Activated gamma-delta T cell treated with Interleukin-2 at 50 U/mL for 16 hours (primary cell): ENCODE data around the gene CACNA1C.

Source experiments
- DNase-seq: peaks from one replicate; pipeline ENCODE4 v3.0.0-alpha.2; 2020

Gene CACNA1C

GRCh38 chr12:2301531-2302461 is 249.0 kb downstream of the CACNA1C start:
- no peak for DNase-seq

DNA sequence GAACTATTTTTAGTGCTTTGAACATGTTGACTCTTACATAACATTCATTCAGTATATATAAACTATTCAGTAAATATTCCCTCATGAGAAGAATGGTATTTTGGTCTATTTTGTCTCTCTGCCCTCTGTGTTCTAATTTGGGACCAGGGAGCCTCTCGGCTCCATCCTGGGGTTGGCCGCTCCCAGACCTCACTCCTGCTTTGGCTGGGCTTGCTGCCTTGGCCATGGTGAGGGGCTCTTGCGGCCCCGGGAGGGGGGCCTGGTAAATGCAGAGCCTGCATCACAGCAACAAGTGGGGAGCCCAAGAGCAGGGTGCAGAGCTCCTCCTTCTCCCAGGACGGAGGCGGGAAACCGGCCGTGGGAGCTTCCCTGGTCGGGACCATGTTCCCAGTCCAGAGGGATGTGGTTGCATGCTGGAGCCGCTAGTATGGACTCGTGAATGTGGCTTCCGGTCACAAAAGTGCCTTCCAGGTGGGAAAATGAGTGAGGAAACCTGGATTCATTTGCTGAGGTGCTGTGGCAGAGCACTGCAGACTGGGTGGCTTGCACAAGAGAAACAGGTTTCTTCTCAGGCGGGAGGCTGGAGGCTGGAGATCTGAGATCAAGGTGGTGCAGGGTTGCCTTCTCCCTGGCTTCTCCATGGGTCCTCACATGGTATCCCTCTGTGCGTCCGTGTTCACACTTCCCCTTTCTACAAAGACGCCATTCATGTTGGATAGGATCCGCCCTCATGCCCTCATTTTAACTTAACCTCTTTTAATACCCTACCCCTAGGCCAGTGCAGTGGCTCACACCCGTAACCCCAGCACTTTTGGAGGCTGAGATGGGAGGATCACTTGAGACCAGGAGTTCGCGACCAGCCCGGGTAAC is 250.2 kb downstream of the CACNA1C start:
- DNase-seq: no peak

DNA sequence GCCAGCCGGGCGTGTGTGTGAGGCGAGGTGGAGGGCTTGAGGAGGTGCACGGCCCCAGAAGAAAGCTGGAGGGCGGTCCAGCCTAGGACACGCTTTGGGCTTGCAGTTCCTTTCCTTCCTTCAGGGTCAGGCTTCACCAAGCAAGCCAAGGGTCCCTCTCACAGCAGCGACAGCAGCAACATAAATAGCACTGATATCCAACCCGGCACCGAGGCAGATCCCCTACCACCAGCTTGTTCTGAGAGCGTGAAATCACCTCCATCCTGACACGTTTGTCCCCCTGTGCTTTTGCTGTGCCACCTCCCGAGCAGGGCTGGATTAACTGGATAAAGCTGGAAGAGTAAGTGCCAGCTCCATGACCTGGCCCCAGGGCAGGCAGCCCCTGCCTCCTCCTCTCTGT is 251.4 kb downstream of the CACNA1C start:
- DNase-seq: no peak

- no peak for DNase-seq
These were observed 253.2 kb downstream of the CACNA1C start for GRCh38 chr12:2306012-2306411.

GRCh38 chr12:2306735-2307134 is 253.9 kb downstream of the CACNA1C start:
- no peak for DNase-seq

GRCh38 chr12:2307550-2307949 is 254.8 kb downstream of the CACNA1C start:
- DNase-seq: no peak

DNA sequence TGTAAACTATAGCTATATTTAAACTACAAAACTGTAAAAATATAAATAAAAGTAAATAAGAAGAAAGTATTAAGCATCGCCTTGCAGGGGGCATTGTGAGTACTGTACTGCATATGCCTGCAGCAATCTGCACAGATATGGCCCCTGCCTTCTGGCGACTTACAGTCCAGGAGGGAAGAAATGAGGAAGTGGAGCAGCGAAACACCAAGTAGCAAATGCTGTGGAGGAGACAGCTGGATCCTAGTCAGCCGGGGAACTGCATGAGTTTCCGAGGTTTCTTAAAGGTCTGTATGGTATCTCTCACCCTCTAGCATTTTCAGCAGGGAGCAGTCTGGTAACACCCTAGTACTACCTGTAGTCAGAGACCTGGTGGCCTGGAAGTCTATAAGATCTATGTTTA is 256.9 kb downstream of the CACNA1C start:
- DNase-seq: no peak

DNA sequence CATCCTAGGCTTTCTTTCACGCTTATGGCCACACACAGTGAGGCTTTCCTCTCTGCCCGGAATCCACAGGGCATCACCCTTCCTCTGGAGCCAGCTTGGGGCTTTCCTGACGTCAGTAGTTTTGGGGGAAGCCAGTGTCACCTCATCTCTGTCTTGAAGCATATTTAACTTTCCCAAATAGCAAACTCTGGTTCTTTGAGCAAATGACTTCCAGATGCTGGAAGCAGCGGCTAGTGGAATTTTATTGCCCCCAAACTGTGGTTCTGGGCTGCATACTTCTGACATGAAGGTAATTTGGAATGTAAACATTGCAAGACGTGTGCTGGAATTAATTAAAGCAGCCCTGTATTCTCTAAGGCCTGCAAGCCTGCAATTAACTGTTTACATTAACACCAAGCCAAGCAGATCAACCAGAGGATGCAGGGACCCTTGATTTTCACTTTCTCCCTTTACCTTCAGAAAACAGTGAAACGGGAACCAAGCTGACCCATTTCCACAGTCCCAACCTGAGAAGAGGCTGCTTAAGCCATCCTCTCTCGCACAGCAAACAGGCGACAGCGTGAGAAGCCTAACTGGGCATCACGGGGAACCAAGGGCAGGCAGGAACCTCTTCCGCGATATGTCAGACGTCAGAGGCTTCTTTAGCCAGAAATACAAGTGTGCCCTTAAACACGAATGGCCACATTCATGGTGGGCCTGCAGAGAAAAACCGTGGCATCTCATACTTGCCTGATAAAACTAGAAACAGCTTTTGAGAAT is 258.4 kb downstream of the CACNA1C start:
- no peak for DNase-seq

GRCh38 chr12:2312175-2312574 is 259.4 kb downstream of the CACNA1C start:
- DNase-seq: no peak

GRCh38 chr12:2312770-2313169 is 260.0 kb downstream of the CACNA1C start:
- no peak for DNase-seq

DNA sequence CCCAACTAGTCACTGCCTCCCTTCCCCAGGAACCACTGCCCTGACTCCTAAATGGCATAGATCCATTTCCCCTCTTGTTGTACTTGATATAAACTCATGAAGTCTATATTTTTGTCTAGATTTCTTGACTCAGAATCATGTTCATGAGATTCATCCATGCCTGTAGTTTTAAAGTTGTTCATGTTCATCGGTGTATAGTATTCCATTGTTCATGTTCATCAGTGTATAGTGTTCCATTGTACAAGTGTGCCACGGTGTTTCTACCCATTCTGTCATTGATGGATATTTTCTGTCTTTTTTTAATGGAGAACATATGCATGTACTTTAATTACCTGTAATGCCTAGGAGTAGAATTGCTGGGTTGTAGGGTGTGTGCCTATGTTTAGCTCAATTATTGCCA is 261.7 kb downstream of the CACNA1C start:
- no peak for DNase-seq

DNA sequence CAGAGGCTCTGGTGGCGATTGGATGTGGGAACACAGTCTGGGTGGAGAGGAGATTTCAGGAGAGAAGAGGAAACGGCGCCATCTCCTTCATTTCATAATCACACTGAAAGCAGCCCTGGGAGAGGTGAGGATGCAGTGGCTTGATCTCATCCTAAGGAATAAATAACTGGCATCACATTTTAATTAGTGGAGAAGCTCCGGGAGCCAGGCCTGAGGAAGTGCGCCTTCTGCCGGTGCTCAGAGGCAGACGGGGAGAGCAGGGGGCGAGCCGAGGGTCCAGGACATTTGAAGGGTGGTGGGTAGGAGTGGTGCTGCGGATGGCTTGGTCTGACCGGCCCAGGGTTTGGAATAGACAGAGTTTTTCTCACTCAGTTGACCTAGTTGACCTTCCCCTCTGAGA is 265.0 kb downstream of the CACNA1C start:
- DNase-seq: no peak

DNA sequence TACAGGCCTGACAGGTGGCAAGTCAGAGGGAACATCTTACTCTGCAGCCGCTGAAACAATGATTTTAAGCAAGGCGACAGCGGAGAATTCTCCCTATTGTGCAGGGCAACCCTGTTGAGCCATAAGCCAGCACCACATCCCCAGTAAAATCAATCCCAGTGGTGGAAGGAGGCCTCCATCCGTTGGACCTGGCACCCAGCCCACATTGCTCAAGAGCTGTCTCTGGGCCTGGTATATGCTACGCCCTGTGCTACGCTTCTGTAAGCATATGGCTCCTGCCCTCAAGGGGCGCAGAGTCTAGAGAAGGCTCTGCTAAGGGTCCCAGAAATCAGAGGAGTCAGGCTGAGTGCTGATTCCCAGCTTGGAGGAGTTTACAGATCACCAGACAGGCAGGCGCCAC is 265.5 kb downstream of the CACNA1C start:
- no peak for DNase-seq

GRCh38 chr12:2319136-2319535 is 266.3 kb downstream of the CACNA1C start:
- DNase-seq: no peak

DNA sequence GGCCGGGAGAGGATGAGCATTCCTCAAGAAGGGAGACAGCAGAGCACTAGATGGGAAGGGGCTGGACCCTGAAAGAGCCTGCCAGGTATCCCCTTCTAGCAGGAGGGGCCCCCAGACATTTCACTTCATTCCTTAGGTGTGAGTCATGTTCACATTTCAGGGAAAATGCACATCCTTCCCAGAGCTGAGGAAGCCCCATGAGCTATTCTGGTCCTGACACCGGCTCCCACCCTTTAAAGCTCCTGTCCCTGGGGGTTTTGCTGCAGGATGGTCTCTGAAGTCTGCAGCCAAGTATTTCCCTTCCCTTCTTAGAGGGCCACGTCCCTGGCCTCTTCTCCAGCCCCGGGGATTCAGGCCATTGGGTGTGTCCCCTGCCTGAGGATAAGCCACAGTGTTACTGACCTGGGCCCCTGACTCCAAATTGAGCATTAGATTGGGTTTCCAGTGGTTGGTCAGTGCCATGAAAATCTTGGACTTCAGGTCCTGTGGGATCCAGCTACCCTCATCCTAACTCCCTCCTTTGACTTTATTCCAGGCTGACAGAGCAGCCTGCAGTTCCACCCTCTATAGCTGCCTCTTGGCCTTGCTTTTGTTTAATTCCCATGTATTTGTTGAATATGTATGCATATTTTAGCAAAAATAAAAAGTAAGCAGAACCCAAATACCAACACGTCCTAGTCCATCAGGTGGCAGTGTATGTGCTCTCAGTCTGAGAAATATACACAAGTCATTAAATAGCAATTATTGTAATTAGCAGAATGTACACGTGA is 267.1 kb downstream of the CACNA1C start:
- no peak for DNase-seq

GRCh38 chr12:2320841-2321240 is 268.1 kb downstream of the CACNA1C start:
- DNase-seq: no peak

- no peak for DNase-seq
These were observed 269.9 kb downstream of the CACNA1C start for GRCh38 chr12:2322554-2323120.

GRCh38 chr12:2323532-2324255 is 270.9 kb downstream of the CACNA1C start:
- DNase-seq: no peak

- no peak for DNase-seq
These were observed 271.6 kb downstream of the CACNA1C start for GRCh38 chr12:2324387-2324786.

- no peak for DNase-seq
These were observed 272.7 kb downstream of the CACNA1C start for GRCh38 chr12:2325519-2325918.

GRCh38 chr12:2326470-2326869 is 273.7 kb downstream of the CACNA1C start:
- DNase-seq: no peak
